Measurements from ENCODE around the gene MYOF.
"Not testable (repeated sequence)": the region's sequence is repeated elsewhere in the genome, so short reads cannot be mapped to it uniquely, and the experiment has no call there.

MYOF gene

DNA sequence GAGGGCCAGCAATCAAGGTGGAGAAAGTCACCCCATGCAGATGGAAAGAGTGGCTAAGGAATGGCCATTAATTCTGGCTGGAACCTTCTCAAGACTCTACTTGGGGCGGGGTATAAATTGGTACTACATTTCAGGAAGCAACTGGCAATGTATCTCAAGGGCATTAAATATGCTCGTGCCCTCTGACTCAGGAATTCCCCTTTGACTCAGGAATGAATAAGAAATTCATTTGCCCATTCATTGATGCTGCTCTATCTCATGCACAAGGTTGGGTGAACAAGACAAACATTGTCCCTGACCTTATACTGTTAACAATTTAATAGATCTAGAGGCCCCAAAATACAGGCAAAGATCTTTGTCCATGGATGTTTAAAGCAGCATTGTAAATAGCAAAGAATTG, 188.1 kb downstream of the MYOF start:
- no peak for DNase-seq (ENCODE audit: low read depth)
- TF ChIP-seq, protein P1, sequence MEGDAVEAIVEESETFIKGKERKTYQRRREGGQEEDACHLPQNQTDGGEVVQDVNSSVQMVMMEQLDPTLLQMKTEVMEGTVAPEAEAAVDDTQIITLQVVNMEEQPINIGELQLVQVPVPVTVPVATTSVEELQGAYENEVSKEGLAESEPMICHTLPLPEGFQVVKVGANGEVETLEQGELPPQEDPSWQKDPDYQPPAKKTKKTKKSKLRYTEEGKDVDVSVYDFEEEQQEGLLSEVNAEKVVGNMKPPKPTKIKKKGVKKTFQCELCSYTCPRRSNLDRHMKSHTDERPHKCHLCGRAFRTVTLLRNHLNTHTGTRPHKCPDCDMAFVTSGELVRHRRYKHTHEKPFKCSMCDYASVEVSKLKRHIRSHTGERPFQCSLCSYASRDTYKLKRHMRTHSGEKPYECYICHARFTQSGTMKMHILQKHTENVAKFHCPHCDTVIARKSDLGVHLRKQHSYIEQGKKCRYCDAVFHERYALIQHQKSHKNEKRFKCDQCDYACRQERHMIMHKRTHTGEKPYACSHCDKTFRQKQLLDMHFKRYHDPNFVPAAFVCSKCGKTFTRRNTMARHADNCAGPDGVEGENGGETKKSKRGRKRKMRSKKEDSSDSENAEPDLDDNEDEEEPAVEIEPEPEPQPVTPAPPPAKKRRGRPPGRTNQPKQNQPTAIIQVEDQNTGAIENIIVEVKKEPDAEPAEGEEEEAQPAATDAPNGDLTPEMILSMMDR (conservative IDR thresholded peaks at IDR 0.05; ENCODE audit: control insufficient read depth, insufficient read depth, low read depth, low read length), result no peak
- H3K4me3 ChIP-seq (ENCODE audit: control insufficient read depth, low read depth, low read length), result no peak overlapping the region

DNA sequence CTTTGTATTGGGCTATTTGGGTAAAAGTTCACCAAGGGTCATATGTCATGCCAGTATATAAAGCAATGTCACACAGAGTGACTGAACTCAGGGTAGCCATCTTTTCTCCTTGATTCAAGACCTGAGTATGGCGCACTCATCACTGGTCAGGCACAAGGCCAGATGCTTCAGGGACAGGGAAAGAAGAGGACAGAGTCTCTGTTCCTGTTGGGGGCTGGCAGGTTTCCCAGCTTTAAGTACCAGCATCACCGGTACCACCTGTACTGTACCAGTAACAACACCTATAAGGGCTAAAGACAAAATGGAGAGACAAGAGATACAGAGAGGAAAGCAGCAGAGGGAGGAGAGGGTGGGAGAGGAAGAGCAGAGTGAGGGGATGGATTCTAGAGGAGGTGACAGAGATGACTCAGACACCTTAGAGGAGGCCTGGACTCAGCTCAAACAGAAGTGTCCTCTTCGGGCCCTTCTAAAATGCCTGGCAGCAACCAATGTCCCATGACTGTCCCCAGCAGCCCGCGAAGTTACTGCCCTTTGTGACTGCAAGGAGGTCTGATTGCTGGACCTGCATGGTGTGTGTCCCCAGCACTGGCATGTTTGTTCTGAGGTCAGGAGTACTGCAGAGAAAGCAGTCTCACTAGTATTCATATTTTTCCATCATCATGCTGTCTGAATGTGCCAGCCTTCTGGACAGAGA, 191.3 kb downstream of the MYOF start:
- no peak overlapping the region for H3K4me3 ChIP-seq (ENCODE audit: control insufficient read depth, low read depth, low read length)
- TF ChIP-seq, protein P1 (conservative IDR thresholded peaks at IDR 0.05; ENCODE audit: control insufficient read depth, insufficient read depth, low read depth, low read length), result no peak
- no peak for DNase-seq (ENCODE audit: low read depth)

DNA sequence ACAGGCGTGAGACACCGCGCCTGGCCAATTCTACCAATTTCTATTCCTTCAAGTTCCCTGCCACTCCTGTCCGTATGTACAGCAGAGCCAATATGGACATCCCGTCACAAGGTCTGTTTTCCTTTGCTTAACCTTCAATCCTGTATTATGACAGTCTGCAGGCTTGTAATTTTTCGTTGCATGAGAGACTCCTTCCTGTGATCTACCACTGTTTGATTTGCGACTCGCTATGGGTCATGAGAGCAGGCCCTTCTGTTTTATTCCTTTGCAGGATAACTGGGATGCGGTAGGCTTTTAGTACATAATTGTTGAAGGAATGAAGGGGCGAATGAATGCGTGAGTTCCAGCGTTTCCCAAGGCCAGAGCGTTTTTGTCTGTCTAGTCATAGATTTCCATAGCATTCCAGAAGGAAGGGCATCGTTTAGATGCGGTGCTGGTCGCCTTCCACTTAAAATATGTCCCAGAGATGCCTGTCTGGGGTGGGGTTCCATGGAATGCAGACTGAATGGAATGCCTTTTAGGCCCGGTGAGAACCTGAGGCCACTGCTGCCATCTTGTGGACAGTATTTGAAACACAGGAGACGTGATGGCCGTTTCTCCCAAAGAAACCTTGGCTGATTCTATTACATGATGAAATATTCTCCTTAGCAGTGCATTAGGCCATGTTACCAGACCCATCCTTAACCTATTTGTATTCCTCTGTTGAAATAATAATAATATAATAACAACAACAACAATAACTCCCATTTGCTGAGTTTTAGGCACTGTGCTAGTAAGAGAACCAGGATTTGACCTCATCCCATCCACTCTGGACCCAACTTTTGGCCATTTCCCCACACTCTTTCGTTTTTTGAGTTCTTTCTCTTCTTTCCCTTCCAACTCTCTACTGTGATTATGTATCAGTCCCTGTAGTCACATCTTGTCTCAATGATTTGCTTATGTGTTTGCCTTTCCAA, 193.2 kb downstream of the MYOF start:
- TF ChIP-seq, protein P1 (conservative IDR thresholded peaks at IDR 0.05; ENCODE audit: control insufficient read depth, insufficient read depth, low read depth, low read length), result peak; percentile 79
- DNase-seq (ENCODE audit: low read depth), result peak; percentile 67
- H3K4me3 ChIP-seq (ENCODE audit: control insufficient read depth, low read depth, low read length), result no peak overlapping the region

DNA sequence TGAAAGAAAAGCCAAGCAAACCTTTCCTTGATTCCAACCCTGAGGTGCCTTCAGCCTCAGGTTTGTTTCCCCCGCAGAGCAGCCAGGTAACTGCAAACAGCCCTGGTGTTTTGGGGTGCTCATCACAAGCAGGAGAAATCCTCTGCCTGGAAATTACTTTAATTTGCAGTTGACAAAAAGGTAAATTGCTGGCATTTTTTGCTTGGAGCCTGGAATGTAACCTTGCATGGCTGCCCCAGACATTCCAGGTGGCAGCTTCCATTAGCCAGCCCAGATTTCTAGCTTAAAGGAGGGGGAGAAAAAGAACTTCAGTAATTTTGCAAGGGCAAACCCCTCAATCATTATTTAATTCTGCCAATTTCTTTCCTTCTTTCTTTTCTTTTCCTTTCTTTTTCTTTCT, 194.4 kb downstream of the MYOF start:
- DNase-seq (ENCODE audit: low read depth), result no peak
- TF ChIP-seq, protein P1 (conservative IDR thresholded peaks at IDR 0.05; ENCODE audit: control insufficient read depth, insufficient read depth, low read depth, low read length), result no peak
- H3K4me3 ChIP-seq (ENCODE audit: control insufficient read depth, low read depth, low read length), result no peak overlapping the region

DNA sequence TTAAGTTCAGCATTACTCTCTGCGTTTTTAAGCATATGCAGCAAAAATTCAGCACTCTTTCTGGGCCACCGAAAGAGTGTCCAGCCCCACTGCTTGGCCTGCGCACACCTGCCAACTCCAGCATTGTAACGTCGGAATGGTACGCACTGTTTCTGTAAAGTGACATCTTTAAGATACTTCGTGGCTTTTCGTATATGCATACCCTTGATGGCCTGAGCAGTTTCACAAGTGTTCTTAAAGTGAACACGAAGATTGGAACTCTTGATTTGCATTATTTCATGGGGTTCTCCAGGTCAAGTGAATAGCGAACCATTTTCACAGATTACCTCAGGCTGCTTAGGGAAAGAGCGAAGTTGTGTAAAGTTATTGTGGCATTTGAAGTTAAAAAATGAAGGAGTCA, 197.9 kb downstream of the MYOF start:
- DNase-seq (ENCODE audit: low read depth); H3K4me3 ChIP-seq (ENCODE audit: control insufficient read depth, low read depth, low read length): not testable (repeated sequence)

DNA sequence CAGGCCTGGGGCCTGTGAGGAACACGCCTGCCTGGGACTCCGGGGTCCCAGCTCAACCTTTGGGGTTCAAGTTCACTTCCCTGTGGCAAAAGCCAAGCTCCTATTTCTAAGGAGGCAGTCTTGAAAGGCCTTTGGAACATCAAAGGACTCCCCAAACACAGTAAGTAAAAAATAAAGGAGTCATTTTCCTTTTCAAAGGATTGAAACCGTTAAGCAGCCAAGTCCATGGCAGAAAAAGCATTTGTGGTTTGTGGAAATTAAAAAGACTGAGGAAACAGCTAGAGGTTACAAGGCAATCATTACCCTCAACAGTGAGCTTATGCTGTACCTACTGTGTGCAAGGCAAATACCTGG, 200.8 kb downstream of the MYOF start:
- H3K4me3 ChIP-seq (ENCODE audit: control insufficient read depth, low read depth, low read length), result no peak overlapping the region
- TF ChIP-seq, protein P1 (conservative IDR thresholded peaks at IDR 0.05; ENCODE audit: control insufficient read depth, insufficient read depth, low read depth, low read length), result no peak
- no peak for DNase-seq (ENCODE audit: low read depth)

DNA sequence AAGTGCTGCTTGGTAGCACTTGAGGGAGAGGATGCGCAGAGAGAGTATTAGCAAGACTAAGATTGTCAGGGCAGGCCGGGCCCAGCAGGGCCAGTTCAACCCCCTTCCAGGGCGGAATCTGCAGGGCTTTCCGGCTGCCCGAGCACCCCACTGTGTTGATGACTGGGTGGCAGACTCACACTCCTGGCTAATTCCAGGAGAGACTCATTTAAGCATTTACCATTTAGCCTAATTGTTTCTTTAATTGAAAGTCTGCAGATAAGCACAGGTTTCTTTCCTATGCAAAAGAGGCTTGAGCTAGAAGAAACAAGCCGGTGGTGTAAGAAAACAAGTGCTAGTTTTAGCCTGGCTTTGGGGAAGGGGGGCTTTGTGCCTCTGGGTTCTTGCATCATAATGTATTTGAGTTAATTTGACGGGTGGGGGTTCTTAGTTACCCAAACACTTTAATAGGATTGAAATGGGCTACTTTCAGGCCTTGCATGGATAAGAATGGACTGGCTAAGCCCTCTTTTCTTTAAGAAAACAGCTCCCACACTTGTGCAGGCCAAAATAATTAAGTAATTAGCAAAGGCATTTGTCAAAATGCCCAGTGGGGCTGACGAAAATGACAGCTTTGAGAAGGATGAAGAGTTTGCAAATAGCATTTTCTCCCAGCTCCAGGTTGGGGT, 201.3 kb downstream of the MYOF start:
- no peak overlapping the region for H3K4me3 ChIP-seq (ENCODE audit: control insufficient read depth, low read depth, low read length)
- TF ChIP-seq, protein P1 (conservative IDR thresholded peaks at IDR 0.05; ENCODE audit: control insufficient read depth, insufficient read depth, low read depth, low read length), result no peak

More for the DNA sequence above, 201.3 kb downstream of the MYOF start:
- DNase-seq (ENCODE audit: low read depth), result no peak

Measured in fibroblast of mammary gland (primary cell).